H7 (cell line): ENCODE measurements around the gene KLRK1. TPM values are rescaled to one million over a fixed set of nuclear protein-coding genes. Genes with fewer than 3 reads are reported as not detected.
A peak's percentile ranks its signal among the peaks of the same experiment; 100 is the strongest.
"Not testable (repeated sequence)": the region's sequence is repeated elsewhere in the genome, so short reads cannot be mapped to it uniquely, and the experiment has no call there.

Experiments
- DNase-seq: peaks from one replicate; pipeline ENCODE4 v3.0.0; 2012
- H3K27me3 ChIP-seq: 2 replicates; pipeline ENCODE4 v1.6.0; 2011; ENCODE audit warnings: mild to moderate bottlenecking, low read length; ENCODE audit not compliant: control insufficient read depth, insufficient read depth
- H3K36me3 ChIP-seq: replicated peaks from 2 replicates; pipeline ENCODE4 v1.5.1; 2011; ENCODE audit warnings: low read length; ENCODE audit not compliant: control insufficient read depth, insufficient read depth
- H3K4me3 ChIP-seq: 2 replicates; pipeline ENCODE4 v1.5.1; 2011; ENCODE audit warnings: low read depth, mild to moderate bottlenecking, control low read depth, low read length, moderate library complexity; ENCODE audit not compliant: insufficient read depth
- total RNA-seq: library from RNA; depleted of rRNA; stranded (reverse); fragments of >200 nt; shearing (Covaris generic); gene quantifications from 2 replicates; pipeline ENCODE4 v1.2.3, GENCODE V29; 2014

KLRK1 gene
- total RNA-seq, 1 experiment from 2014 or later: not detected

DNA sequence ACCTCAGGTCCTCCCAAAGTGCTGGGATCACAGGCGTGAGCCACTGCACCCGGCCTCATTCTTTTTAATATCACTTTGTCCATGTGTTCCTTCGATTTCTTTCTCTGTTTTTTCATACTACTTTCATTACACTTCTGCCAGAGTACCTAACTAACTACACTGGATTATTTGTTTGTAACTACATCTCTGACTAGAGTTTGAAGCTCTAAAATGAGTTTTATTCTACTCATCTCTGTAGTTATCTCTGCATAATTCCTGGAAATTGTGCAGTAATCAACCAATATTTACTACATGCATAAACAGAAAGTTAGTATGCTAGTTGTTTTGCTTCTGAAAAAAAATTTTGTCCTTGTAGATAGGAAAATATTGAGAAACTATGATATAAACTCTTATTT, 15.2 kb downstream of the KLRK1 start:
- DNase-seq: no peak
- Histone ChIP-seq H3K27me3 (no peaks in the 10 kb centered on the region), H3K4me3 (no peak overlapping the region), H3K36me3 (no peaks in the 10 kb centered on the region)

DNA sequence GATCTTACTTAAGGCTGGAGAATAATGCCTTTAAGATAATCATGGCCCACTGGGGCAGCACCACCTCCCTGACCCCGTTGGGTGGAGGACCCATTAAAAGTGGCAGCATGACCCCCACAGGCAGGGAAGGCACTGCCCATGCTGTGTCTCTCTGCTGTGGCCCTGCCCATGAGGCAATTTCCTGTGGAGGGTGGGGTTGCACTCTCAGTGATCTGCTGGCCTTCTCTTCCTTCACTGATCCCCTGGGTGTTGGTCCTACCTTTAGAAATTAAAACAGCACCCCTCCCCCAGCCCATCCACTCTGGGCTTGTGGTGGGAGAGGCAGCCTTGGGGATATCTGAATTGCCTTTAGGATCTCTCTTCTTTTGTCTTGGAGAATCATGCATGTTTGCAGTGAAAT, 17.3 kb downstream of the KLRK1 start:
- no peaks in the 10 kb centered on the region for H3K27me3 ChIP-seq
- no peak overlapping the region for H3K4me3 ChIP-seq
- DNase-seq: no peak
- no peaks in the 10 kb centered on the region; the same call in 1 of the 2 replicates for H3K36me3 ChIP-seq

DNA sequence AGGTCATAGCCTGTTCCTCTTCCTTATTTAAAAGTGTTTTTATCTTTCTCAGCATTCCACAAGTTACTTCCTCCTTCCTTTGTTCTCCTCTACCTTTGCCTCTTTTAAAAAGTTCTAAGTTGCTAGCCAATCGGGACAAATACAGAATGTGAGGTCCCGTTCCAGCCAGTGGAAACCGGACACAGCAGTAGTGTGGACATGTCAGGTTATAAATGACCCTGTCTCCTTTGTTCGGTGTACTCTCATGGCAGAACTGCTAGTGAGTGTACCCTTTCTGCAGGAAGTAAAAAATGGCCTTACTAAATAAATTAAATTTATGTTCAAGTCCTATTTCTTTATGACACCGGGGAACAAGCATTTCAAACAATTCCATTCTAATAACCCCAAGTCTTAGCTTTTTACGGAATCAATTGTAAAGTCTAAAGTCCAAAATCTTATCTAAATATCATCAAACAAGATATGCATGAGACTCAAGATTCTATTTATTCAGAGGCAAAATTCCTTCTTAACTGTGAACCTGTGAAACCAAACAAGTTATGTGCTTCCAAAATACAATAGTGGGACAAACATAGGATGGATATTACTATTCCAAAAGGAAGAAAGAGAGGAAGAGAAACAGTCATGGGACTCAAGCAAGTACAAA, 17.8 kb downstream of the KLRK1 start:
- DNase-seq, H3K36me3 ChIP-seq, H3K27me3 ChIP-seq, H3K4me3 ChIP-seq: not testable (repeated sequence)

DNA sequence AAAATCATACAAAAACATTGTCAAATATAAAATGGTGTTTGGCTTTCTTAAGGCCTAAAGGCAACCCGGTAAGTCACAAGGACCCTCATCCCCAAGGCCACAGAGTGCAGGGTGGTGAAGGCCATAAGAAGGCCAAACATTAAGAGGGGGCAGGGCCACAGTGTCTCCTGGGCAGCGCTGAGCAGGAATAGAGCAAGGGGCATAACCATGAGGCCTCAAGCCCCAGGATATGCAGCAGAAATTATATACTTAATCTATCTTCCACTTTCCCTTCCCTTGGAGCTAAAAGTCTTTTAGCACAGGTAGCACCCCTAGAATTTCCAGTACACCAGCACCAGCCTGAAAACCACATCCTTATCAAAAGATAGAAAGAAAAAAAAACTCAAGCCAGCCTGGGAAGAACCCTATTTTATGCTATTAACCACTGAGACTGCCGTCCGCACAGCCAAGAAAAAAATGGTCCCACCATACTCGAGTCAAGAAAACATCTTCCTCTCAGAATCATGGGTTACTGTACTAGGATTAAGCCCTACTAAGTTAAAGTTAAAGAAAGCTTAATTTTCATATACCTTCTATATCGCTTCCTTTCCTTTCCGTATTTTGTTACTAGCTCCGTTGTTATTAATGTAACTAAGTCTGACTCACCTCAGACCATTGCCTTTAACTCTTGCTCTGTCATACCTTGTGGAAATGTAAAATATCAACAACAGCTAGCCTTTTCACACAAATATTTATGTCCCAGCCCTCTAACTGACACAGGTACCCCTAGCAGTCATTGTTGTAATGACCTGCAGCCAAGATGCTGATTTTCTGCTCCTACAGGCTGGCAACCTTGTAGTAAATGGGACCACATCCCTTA, 20.1 kb downstream of the KLRK1 start:
- no peaks in the 10 kb centered on the region for H3K27me3 ChIP-seq
- H3K4me3 ChIP-seq: no peak overlapping the region
- DNase-seq: no peak
- no peaks in the 10 kb centered on the region; the same call in 1 of the 2 replicates for H3K36me3 ChIP-seq

DNA sequence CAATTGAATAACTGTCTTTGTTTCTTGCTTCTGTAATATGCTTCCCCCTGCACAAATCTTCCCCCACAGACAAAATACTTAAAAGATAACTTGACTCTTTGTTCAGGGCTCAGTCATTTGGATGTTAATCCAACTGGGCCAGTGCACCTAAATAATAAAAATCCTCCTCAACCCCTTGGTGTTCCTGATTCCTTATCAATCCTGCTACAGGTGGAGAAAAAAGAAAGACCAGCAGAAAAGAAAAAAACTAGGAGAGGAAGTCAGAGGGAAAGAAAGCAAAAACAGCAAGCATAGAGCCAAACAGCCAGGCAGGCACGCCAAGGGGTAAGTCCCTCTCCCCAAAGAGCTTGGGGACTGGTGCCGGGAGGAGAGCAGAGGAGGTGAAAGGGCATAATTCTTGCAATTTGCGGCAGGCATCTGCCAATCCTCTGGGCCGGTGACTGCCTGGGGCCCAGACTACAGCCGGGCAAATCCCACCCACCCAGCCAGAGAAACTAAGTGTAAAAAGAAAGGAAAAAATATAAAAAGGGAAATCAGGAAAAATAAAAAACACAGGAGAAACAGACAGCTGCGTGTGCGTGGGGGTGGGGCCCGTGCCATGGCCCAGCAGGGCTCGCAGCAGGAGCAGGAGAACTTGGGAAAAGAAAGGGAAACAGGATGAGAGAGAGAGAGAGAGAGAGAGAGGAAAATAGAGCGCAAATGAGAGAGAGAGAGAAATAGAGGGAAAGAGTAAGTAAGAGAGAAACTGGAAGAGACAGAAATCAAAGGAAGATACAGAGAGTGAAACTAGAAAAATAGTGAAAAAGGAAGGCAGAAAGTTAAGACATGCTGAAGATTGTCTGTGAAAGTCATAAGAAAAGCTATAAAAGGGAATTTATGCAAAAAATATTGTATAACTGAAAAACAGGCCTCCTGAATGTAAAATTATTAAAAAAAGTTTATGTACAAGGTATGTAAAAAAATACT, 21.4 kb downstream of the KLRK1 start:
- no peak overlapping the region for H3K4me3 ChIP-seq
- no peak for DNase-seq
- H3K36me3 ChIP-seq: no peaks in the 10 kb centered on the region; the same call in 1 of the 2 replicates
- no peaks in the 10 kb centered on the region for H3K27me3 ChIP-seq

DNA sequence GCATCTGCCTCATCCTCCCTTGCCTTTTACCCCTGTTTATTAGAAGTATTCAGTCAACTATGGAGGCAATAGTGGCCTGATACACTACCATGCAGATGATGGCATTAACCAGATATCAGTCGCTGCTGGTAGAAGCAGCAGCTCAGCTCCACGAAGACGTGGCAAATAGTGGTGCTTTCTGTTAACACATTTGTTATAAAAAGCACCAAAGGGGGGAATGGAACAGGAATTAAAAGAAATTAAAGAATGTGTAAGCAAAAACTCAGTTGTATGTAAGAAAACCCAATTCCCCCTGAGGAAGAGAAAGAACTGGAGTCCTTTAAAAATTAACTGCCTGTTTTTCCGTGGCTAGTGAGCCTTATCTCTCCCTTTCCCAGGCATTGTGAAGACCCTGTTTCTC, 22.1 kb downstream of the KLRK1 start:
- DNase-seq, H3K27me3 ChIP-seq, H3K36me3 ChIP-seq, H3K4me3 ChIP-seq: not testable (repeated sequence)

DNA sequence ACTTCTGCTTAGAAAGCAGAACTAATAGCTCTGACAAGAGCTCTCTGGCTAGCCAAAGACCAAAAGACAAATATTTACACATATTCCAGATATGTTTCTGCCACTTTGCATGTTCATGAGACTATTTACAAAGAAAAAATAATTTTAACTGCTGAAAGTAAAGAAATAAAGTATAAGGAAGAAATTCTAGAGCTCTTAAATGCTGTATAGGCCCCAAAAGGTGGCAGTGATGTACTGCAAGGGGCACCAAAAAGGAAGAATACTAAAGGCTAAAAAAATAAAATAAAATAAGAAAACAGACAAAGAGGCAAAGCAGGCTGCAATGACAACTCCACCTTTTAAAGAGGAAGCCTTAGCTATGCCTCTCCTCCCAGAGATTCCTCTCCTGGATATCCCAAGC, 23.0 kb downstream of the KLRK1 start:
- no peaks in the 10 kb centered on the region for H3K27me3 ChIP-seq
- DNase-seq: no peak
- H3K4me3 ChIP-seq: no peak overlapping the region
- H3K36me3 ChIP-seq: no peaks in the 10 kb centered on the region; the same call in 1 of the 2 replicates

DNA sequence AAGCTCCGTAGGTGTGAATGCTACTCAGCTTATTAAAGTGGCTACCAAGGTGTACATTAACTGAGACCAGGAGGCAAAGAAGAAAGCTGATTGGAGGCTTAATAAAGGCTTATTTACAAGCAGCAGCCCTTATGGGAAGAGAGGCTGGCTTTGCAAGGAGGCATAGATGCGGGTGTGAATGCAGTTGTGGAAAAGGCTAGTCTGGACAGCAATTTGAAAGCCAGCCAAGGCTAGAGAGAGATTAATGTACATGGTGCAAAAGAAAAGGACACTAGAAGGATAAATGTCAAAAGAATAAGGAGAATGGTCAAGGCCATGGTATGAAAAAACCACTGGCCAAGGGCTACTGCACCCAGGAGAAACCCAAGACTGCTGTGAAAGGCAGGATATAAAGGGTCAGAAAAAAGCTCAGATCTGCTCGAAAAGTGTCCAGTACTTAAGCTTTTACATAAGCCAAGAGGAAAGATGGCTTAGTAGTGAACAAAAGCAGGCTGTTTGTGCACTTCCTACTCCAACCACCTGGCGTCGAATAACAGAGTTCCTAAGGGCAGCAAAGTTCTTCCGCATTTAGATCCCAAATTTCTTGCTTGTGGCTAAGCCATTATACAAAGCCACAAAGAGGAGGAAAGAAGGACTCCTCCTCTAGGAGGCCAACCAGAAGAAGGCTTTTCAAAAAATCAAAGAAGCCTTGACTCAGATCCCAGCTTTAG, 24.0 kb downstream of the KLRK1 start:
- H3K27me3 ChIP-seq: no peaks in the 10 kb centered on the region
- no peak overlapping the region; the same call in 1 of the 2 replicates for H3K4me3 ChIP-seq
- no peaks in the 10 kb centered on the region; the same call in 1 of the 2 replicates for H3K36me3 ChIP-seq
- no peak for DNase-seq

DNA sequence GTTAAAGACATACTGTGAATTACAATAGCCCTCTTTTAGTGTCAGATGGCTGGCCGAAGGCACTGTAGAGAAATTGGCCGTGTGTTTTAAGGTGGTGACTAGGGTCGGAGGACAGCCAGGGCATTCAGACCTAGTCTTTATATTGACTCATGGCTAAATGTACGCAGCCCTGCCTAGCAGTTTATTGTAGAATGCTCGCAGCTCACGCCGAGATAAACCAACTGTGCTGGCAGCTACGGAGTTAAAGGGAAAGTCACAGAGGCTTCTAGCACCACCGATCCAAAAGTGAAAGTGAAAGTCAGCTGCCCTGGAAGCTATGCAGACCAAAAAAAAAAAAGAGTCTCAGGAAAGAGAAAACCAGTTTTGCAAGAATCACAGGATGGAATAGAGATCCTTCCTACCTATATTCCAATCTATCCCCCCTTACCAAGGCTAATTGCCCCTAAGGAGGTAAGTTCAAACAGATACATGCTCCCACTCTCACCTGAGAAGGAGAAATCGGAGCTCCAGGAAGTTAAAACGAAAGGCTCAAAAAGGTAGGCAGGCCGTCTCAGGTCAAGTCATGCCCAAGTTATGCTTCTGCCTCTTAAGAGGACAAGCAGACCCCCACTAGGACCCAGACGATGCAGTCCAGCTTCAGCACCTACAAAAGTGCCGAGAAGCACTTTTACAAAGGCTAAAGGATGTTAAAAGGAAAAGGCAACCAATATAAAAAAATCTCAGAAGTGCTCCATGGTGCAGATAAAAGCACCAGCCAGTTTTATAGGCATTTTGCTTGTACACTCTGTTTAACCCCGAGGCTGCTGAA, 24.8 kb downstream of the KLRK1 start:
- Histone ChIP-seq H3K4me3 (peak overlapping the region; percentile 44), H3K36me3 (no peaks in the 10 kb centered on the region; the same call in 1 of the 2 replicates), H3K27me3 (no peaks in the 10 kb centered on the region)
- DNase-seq: peak; percentile 38

DNA sequence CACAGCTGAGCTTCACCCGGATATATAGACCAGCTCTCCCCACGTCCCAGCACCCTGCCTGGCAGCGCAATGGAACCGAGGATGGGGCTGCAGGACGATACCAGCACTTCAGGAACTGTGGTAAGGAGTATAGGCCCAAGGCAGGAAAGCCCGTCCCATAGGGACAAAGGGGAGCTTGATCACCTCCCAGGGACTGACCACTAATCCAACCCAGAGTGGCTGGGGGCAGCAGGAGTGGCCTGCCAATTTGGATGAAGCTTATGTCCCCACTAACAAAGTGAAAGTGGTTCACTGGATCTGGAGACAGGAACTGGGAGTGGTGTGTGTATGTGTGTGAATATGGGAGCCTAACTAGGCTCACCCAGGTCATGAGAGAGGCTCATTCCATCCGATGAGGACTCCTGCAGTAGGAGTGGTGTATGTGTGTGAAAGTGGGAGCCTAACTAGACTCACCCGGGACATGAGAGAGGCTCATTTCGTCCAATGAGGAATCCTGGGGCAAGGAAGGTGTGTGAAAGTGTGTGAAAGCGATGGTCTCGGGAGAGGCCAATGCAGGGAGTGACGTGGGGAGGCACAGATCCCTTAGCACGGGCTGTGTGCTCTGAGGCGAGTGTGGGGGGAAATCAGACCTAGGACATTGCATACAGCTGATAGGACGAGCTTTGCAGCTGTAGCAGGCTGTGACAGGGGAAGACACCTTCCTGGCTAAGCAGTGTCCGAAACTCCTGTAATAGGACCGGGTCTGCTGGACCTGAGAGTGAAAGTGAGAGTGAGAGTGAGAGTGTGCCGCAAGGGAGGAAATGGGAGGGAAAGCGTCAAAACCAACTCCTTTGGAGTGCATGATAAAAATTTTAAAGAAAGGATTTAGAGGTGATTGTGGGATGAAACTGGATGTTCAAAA, 25.7 kb downstream of the KLRK1 start:
- no peak for DNase-seq

DNA sequence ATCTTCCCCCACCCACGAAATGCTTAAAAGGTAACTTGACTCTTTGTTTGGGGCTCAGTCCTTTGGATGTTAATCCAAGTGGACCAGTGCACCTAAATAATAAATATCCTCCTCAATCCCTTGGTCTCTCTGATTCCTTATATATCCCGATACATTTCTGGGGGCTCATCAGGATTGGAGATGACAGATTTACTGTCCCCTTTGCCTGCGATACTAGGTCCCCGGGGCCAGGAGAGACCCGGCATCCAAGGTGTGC, 26.3 kb downstream of the KLRK1 start:
- Histone ChIP-seq H3K27me3 (no peaks in the 10 kb centered on the region), H3K36me3 (no peaks in the 10 kb centered on the region; the same call in 1 of the 2 replicates), H3K4me3 (no peak overlapping the region)
- DNase-seq: no peak

More for the DNA sequence above, 25.7 kb downstream of the KLRK1 start:
- Histone ChIP-seq H3K4me3 (peak overlapping the region; percentile 44), H3K27me3 (no peaks in the 10 kb centered on the region), H3K36me3 (no peaks in the 10 kb centered on the region; the same call in 1 of the 2 replicates)

DNA sequence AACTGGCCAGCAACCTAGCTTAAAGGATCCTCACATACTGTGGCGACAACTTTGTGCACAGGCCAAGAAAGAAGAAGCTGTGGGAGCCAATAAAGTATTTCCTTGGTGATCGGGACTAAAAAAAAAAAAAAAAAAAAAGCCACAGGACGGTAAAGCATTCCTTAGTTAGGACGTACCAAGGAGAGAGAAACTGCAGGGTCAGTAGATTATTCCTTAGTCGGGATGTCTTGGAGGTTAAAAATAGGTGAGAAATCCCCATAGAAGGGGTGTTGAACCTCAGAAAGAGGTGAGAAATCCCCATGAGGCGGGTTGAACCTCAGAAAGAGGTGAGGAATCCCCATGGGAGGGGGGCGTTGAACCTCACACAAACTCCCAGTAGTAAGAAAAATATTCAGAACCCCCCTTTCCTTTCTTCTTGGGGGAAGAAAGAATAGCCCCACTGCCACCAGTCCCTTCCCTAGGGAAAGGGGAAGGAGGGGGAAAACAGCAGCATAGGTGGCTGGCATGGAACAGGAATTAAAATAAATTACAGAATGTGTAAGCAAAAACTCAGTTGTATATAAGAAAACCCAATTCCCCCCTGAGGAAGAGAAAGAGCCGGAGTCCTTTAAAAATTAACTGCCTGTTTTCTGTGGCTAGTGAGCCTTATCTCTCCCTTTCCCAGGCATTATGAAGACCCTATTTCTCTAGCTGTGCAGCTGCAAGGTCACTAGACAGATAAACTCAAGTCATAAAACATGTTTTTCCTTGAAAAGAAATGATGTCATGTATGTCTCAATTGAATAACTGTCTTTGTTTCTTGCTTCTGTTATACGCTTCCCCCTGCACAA, 26.8 kb downstream of the KLRK1 start:
- no peaks in the 10 kb centered on the region; the same call in 1 of the 2 replicates for H3K36me3 ChIP-seq
- H3K27me3 ChIP-seq: no peaks in the 10 kb centered on the region
- DNase-seq: no peak
- no peak overlapping the region for H3K4me3 ChIP-seq
